ENCODE measurements around the gene EIF3A. TPM values are rescaled to one million over a fixed set of nuclear protein-coding genes. Genes with fewer than 3 reads are reported as not detected.

Gene EIF3A
- total RNA-seq, 1 donor from 2014 or later, result 116 TPM

DNA sequence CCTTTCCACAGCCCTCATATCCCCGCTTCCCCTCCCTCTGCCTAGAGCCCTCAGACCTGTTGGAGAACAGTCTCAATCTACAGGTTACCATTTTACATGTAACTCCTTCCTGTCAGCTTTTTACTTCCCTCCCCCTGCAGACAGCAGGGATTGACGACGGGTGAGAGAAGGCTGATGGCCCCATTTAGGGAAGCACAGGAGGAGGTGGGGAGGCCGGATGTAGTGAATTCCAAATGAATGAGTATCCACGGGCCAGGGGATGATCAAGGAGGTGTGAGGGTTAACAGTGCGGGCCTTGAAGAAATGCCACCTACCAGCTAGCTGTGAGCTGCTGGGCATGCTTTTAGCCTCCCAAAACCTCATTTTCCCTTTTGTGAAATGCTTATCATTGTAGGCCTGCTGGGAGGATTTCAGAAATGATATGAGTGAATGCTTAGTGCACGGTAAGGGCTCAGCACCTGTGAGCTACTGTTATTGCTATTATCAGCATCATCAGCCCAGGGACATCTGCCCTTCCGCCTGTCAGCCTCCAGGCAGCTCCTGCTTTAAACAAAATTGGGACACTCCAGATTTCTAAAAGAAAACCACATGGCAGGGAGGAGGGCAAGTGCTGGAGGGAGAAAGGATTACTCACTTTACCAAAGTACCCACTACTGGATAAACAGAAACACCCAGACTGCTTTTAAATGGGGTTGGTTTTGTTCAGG, 57.6 kb downstream of the EIF3A start:
- no peak for DNase-seq (ENCODE audit: extremely low read depth, low read depth, low spot score)

DNA sequence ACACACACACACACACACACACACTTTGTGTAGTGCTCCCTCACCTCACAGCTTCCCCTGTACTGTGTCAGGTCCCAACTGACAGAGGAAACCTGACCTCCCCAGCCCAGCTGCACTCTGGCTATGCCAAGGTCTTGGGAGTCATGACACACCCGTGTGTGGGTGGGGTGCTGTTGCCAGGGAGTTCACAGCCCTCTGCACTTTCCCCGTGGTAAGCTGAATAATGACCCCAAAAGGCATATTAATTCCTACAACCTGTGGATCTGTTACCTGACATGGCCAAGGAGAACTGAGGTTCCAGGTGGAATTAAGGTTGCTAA, 60.0 kb downstream of the EIF3A start:
- no peak for DNase-seq (ENCODE audit: extremely low read depth, low read depth, low spot score)

DNA sequence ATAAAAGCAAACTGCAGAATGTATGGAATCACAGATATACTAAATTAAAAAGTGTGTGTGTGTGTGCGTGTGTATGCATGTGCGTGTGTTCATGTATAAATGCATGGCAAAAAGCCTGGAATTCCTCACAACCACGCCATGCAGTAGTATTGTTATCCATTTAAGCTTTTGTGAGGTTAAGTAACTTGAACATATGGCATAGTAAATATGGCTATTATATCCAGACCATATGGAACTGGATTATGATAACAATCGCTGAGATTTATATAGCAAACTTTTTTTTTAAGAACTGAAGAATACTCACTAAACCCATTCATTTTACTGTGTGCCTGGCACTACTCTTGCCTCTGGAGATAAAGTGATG, 73.4 kb downstream of the EIF3A start:
- no peak for DNase-seq (ENCODE audit: extremely low read depth, low read depth, low spot score)

DNA sequence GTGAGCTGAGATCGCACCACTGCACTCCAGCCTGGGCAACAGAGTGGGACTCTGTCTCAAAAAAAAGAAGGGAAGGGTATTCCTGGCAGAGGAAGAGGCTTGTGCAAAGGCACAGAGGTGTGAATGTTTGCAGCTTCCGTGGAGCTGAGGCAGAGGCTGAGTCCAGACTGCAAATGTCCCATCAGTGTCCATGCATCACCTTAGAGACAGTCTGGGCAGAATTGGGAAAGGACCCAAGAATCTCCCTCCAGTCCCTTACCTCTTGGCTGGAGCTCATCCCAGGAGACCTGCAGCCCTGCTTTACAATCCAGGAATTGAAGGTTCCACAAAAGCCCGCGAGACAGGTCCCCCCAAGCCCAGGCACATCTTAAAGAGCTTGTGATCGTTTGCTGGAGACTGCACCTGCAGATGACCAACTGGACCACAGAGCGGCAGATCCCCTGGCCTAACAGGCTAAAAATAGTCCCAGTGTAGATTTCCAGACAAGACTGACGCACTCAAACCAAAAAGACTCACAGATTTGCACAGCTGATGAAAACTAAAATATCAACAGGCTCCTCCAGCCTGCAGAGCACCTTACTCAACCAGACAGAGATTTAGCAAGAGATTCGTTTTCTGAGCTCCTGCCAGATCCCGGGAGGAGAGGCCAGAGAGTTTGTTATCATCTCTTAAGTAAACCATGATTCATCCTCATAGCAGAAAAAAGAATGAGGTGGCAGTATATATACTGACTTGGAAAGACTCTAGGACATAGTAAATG, 74.0 kb downstream of the EIF3A start:
- DNase-seq (ENCODE audit: extremely low read depth, low read depth, low spot score), result no peak

DNA sequence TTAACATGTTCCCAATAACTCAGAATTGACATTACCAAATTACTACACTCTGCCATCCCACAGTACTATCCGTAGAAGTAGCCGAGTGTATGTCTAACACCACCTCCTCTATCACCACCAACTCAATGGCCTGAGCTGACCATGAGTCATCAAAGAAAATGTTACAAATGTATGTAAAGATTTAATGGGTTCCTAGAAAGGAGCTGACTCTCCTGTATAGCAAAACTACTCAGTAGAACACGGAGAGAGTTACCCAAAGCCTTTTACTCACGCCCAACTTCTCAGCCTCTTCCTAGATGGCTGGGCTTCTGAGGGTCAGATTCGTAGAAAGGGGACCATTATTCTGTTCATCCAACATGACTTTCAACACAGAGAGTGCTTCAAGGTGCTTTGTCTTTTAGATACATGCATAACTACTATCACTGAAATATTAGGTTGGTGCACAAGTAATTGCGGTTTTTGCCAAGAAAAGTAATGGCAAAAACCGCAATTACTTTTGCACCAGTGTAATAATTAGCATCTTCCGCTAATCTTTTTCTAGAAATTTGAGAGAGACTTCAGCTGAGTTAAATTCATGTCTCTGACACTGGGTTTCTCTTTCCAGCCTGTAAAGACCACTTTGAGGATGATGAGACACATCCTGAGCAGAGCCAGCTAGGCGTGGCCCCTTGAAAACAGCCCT, 75.1 kb downstream of the EIF3A start:
- DNase-seq (ENCODE audit: extremely low read depth, low read depth, low spot score), result no peak

DNA sequence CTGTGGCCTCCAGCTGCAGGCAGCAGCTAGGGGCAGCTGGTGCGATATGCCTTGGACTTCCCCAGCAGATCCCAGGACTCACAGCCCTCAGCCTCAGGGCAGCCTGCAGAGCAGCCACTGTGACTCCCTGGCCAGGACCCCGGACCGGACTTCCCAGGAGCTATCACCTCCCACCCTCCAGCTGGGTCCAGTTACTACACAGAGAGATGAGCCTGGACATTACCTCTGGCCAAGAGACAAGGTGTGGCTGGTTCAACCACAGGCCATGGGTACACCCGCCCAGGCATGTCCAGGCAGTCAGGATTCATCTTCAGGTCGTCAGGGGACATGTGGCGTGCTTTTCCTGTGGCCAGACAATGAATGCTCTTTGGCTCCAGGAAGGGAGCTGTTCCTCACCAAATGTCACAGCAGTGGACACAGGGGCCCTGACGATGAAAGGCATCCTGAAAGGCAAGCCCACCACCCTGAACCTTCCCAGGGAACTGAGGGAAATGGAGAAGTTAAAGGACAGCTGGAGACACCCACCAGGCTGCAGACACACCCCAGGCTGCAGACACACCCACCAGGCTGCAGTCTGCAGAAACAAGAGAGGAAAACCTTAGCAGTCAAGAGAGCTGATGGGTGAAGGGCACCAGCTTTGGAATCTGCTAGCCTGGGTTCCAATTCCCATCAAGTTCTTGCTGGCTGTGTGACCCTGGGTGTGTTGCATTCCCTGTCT, 76.9 kb downstream of the EIF3A start:
- DNase-seq (ENCODE audit: extremely low read depth, low read depth, low spot score), result no peak

DNA sequence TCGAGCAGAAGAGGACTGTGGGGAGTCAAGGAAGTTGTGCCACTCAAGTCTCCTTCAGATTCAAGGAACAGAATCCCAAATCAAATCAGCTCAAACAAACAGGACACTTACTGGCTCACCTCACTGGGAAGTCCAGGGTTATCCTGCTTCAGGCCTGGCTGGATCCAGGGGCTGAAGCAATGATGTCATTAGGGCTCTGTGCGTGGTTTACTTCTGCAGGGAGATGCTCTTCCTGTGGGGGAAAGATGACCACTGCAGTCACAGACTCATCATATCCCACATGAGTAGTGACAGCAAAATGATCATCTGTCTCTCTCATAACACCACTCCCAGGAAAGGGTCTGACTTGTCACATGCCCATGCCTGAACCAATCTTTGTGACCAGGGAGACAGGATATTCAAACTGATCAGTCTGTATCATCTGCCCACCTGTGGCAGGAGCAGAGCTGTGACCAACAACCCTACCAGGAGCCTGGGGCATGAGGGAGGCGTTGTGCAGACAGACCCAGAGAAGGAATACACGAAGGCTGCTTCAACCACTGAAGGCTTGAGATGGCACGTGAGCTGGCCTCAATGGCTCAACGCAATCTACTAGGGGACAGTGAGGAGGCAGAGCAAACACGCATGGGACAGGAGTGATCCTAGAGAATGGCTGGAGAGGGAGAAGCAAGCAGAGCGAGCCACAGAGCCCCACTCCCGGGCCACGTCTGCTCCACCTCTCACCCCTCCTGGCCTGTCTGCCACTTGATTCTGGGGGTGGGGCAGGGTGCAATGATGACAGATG, 78.7 kb downstream of the EIF3A start:
- no peak for DNase-seq (ENCODE audit: extremely low read depth, low read depth, low spot score)

DNA sequence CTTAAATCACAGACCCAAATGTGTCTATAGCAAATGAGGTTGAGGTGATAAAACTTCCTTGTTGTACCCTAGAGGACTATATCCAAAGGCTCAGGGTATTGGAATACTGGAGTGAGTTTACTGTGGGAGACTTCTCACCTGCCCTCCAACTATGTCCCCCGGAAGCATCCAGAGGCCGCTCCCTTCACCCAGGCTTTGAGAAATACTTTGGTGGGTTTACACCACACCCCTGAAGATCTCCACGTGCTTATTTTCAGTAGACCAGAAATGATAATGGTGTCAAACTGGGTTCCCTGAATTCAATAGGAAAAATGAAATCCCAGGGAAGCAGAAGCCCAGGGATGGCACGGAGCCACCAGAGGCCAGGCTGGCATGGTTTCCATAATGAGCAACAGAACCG, 82.4 kb downstream of the EIF3A start:
- no peak for DNase-seq (ENCODE audit: extremely low read depth, low read depth, low spot score)

DNA sequence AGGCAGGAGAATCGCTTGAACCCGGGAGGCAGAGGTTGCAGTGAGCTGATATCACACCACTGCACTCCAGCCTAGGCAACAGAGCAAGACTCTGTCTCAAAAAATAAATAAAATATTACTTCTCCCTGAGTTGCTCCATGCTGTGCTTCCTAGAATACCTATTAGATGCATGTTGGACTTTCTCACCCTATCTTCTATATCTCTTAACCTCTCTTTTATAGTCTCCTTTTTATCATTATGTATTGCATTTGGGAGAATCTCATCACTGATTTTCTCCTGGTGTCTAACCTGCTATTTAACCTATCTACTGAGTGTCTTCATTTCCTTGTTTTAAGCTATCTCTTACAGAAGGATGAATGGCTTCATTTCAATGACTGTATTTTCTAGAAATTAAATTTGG, 83.2 kb downstream of the EIF3A start:
- no peak for DNase-seq (ENCODE audit: extremely low read depth, low read depth, low spot score)

DNA sequence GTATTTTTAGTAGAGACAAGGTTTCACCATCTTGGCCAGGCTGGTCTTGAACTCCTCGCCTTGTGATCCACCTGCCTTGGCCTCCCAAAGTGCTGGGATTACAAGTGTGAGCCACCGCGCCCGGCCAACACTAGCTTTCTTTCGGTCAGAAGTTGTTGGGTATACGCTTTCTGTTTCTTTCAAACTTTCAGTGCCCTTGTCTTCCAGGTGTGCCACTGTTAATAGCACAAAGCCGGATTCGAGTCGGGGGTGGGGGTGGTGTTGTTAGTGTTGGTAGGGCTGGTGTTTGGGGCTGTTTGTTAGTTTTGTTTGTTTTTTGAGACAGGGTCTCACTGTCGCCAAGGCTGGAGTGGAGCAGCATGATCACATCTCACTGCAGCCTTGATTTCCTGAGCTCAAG, 84.9 kb downstream of the EIF3A start:
- no peak for DNase-seq (ENCODE audit: extremely low read depth, low read depth, low spot score)

DNA sequence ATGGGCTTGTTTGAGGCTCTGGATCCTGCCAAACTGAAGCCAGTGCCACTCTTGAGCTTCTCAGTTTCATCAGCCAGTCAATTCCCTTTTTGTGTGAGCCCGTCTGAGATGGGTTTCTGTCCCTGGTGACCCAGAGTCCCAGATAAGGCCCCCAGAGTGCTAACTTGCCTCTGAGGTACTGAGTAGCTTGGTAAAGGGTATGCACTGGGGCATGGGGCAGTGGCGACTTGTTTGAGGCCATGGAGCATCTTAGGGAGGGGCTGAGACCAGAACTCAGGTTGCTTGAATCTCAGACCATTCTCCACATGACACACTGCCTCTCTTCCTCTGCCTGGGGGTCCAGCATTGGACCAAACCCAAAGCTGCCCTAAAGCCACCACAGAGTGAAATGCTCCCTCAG, 86.3 kb downstream of the EIF3A start:
- no peak for DNase-seq (ENCODE audit: extremely low read depth, low read depth, low spot score)

DNA sequence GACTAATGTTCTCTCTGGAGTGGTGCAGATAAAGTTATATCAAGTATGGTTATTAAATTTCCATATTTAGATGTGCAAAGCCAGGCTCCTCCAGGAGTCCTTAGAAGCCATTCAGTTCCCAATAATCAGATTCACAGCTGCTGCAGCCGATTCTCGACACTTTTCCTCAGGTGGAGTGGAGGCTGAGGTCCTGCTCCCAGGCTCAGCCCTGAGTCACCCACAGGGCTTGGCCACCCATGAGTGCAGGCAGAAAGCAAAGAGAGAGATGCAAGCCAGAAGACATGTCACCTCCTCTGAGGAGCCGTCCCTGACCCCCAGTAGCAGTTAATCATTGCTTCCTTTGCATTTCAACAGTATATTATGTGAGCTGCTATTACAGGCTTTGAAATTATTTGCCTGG, 87.4 kb downstream of the EIF3A start:
- no peak for DNase-seq (ENCODE audit: extremely low read depth, low read depth, low spot score)

DNA sequence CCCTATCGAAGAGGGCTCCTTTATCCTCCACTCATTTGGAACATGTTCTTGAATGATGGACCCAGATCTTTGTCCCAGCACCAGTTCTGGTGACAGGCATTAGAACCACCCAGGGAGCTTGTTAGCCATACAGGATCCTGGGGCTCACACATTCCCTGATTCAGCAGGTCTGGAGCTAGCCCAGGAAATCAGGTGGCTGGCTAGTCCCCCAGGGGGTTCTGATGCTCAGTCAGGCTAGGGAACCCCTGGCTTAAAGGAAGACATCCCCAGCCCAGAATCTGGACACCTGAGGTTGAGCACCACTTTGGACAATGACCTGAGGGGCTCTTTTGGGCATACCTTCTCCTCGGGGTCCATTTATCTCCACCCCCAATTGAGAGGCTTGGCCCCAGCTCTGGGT, 88.1 kb downstream of the EIF3A start:
- DNase-seq (ENCODE audit: extremely low read depth, low read depth, low spot score), result no peak

DNA sequence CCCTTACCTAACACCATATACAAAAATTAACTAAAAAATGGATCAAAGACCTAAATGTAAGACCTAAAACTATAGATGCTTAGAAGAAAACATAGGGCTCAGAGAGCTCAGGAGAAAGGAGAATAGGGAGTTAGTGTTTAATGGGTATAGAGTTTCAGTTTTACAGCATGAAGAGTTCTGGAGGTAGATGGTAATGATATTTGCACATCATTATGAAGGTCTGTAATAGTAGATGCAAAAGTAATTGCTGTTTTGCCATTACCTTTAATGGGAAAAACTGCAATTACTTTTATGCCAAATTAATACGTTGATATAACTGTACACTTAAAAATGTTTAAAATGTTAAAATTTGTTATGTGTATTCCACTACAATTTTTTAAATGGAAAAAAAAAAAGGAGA, 90.3 kb downstream of the EIF3A start:
- DNase-seq (ENCODE audit: extremely low read depth, low read depth, low spot score), result no peak

DNA sequence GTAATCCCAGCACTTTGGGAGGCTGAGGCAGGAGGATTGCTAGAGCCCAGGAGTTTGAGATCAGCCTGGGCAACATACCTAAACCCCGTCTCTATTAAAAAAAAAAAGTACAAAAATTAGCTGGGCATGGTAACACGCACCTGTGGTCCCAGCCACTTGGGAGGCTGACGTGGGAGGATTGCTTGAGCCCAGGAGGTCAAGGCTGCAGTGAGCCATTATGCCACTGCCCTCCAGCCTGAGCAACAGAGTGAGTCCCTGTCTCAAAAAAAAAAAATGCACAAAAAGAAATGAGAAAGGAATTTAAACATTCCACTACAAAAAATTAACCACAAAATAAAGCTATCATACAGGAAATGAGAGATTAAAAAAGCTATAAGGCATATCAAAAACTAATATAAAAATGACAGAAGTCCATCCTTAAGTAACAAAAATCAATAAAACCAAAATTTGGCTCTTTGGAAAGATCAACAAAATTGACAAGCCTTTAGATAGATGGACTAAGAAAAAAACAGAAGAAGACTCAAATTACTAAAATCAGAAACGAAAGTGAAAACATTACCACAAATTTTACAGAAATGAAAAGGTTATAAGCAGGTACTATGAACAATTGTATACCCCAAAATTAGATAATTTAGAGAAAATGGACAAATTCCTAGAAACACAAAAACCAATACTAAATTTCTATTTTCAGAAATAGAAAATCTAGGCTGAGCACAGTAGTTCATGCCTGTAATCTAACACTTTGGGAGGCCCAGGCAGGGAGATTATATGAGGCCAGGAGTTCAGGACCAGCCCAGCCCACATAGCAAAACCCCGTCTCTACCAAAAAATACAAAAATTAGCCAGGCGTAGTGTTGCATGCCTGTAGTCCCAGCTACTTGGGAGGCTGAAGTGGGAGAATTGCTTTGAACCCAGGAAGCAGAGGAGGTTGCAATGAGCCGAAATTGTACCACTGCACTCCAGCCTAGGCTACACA, 93.5 kb downstream of the EIF3A start:
- DNase-seq (ENCODE audit: extremely low read depth, low read depth, low spot score), result no peak

DNA sequence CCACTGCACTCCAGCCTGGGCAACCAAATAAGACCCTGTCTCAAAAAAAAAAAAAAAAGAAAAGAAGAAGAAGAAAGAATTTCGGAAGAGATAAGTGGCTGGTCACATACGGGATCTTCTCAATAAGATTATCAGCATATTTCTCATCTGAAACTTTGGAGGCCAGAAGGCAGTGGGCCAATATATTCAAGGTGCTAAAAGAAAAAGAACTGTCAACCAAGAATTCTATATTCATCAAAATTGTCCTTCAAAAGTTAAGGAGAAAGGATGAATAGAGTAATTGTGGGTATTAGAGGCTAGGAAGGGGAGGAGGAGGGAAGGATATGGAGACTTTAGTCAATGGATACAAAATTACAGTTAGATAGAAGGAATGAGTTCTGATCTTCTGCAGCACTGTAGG, 95.0 kb downstream of the EIF3A start:
- no peak for DNase-seq (ENCODE audit: extremely low read depth, low read depth, low spot score)

All from glomerular endothelial cell (primary cell).